ENCODE data around the gene VOPP1.
A peak's percentile ranks its signal among the peaks of the same experiment; 100 is the strongest.

The VOPP1 gene

GRCh38 chr7:55575733-55576132 is 3.4 kb upstream of the VOPP1 start:
- no peak for DNase-seq (ENCODE audit: low read depth, low spot score)
- peaks cover 6% of the 10 kb centered on the region for H3K4me1 ChIP-seq (ENCODE audit: insufficient read depth, insufficient read length)
- TF ChIP-seq YY1 (IDR thresholded peaks at IDR 0.05; ENCODE audit: insufficient read depth, insufficient read length), result no peak
- TF ChIP-seq ZNF274 (IDR thresholded peaks at IDR 0.05; ENCODE audit: low read depth, low read length), result no peak
- no peak for TF ChIP-seq SUZ12 (IDR thresholded peaks at IDR 0.05; ENCODE audit: extremely low read depth, insufficient read depth, insufficient read length)
- no peaks in the 10 kb centered on the region for H3K9me3 ChIP-seq (ENCODE audit: insufficient read depth, low read length)
- peaks cover 20% of the 10 kb centered on the region for H3K27me3 ChIP-seq (ENCODE audit: insufficient read depth, insufficient read length)
- no peak overlapping the region for H3K9ac ChIP-seq (ENCODE audit: insufficient read length, low read depth)
- H3K4me3 ChIP-seq (ENCODE audit: insufficient read length, low read depth), result no peak overlapping the region
- no peaks in the 10 kb centered on the region for H3K36me3 ChIP-seq (ENCODE audit: insufficient read depth, insufficient read length, low read length)

DNA sequence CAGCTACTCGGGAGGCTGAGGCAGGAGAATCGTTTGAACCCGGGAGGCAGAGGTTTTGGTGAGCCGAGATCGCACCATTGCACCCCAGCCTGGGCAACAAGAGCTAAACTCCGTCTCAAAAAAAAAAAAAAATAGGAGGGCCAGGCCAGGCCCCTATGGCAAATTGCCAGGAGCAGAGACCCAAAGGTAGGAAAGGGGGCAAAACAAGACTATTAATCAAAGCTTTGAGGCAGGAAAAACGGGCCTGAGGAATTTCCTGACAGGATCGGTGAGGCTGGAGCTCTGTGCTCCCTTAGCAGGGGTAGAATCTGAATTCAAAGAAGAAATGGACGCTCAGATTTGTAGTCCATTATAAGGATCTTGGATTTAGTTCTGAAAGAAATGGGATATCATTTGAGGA is 2.8 kb upstream of the VOPP1 start:
- H3K4me3 ChIP-seq (ENCODE audit: insufficient read length, low read depth), result no peak overlapping the region
- H3K27me3 ChIP-seq (ENCODE audit: insufficient read depth, insufficient read length), result peaks cover 20% of the 10 kb centered on the region
- H3K9me3 ChIP-seq (ENCODE audit: insufficient read depth, low read length), result no peaks in the 10 kb centered on the region
- DNase-seq (ENCODE audit: low read depth, low spot score), result no peak
- no peaks in the 10 kb centered on the region for H3K36me3 ChIP-seq (ENCODE audit: insufficient read depth, insufficient read length, low read length)
- H3K4me1 ChIP-seq (ENCODE audit: insufficient read depth, insufficient read length), result peaks cover 6% of the 10 kb centered on the region
- TF ChIP-seq SUZ12 (IDR thresholded peaks at IDR 0.05; ENCODE audit: extremely low read depth, insufficient read depth, insufficient read length) (no peak), ZNF274 (IDR thresholded peaks at IDR 0.05; ENCODE audit: low read depth, low read length) (no peak), YY1 (IDR thresholded peaks at IDR 0.05; ENCODE audit: insufficient read depth, insufficient read length) (no peak)
- H3K9ac ChIP-seq (ENCODE audit: insufficient read length, low read depth), result no peak overlapping the region

DNA sequence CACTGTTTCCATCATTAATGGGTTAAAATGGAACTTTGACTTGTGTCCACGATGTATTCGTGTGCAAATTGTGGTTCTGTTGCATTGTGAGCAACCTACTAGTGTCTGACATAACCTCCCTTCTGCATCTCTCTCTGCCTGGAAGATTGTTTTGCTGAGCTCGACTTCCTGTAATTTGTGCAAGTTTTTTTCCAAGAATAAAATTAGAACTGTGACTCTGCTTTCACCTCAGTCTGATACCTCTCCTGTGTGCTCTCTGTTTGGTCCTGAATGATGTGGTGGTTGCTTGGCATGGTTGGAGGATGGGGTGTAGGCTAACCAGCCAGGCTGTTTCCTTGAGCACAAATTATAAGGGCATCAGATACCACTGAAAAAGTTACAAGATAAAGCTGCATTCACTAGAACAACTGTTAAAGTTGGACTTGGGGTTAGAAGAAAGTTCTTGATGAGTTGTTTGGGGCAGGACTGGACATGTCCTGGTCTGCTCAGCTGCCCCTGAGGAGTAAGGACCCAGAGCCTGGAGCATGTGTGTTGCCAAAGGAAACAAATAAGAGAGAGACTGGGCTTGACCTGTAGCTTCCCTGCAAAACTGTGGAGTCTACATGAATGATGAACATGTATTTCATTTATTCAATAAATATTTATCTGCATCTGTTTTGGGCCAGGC is 1.9 kb upstream of the VOPP1 start:
- Histone ChIP-seq H3K4me3 (ENCODE audit: insufficient read length, low read depth) (no peak overlapping the region), H3K4me1 (ENCODE audit: insufficient read depth, insufficient read length) (peaks cover 9% of the 10 kb centered on the region), H3K9ac (ENCODE audit: insufficient read length, low read depth) (no peak overlapping the region), H3K27me3 (ENCODE audit: insufficient read depth, insufficient read length) (peaks cover 20% of the 10 kb centered on the region), H3K9me3 (ENCODE audit: insufficient read depth, low read length) (no peaks in the 10 kb centered on the region), H3K36me3 (ENCODE audit: insufficient read depth, insufficient read length, low read length) (peaks cover 5% of the 10 kb centered on the region)
- TF ChIP-seq ZNF274 (IDR thresholded peaks at IDR 0.05; ENCODE audit: low read depth, low read length), result no peak
- TF ChIP-seq YY1 (IDR thresholded peaks at IDR 0.05; ENCODE audit: insufficient read depth, insufficient read length), result no peak
- TF ChIP-seq SUZ12 (IDR thresholded peaks at IDR 0.05; ENCODE audit: extremely low read depth, insufficient read depth, insufficient read length), result no peak
- DNase-seq (ENCODE audit: low read depth, low spot score), result no peak

GRCh38 chr7:55573234-55573900 is 1.1 kb upstream of the VOPP1 start:
- H3K4me1 ChIP-seq (ENCODE audit: insufficient read depth, insufficient read length), result peaks cover 12% of the 10 kb centered on the region
- H3K9ac ChIP-seq (ENCODE audit: insufficient read length, low read depth), result peak overlapping the region; percentile 74
- no peaks in the 10 kb centered on the region for H3K9me3 ChIP-seq (ENCODE audit: insufficient read depth, low read length)
- peak overlapping the region; percentile 73 for H3K4me3 ChIP-seq (ENCODE audit: insufficient read length, low read depth)
- no peak for TF ChIP-seq YY1 (IDR thresholded peaks at IDR 0.05; ENCODE audit: insufficient read depth, insufficient read length)
- TF ChIP-seq ZNF274 (IDR thresholded peaks at IDR 0.05; ENCODE audit: low read depth, low read length), result no peak
- no peak for TF ChIP-seq SUZ12 (IDR thresholded peaks at IDR 0.05; ENCODE audit: extremely low read depth, insufficient read depth, insufficient read length)
- H3K27me3 ChIP-seq (ENCODE audit: insufficient read depth, insufficient read length), result peaks cover 20% of the 10 kb centered on the region
- H3K36me3 ChIP-seq (ENCODE audit: insufficient read depth, insufficient read length, low read length), result peaks cover 5% of the 10 kb centered on the region
- DNase-seq (ENCODE audit: low read depth, low spot score), result no peak

GRCh38 chr7:55571511-55572377 is 558 bp downstream of the VOPP1 start:
- Histone ChIP-seq H3K27me3 (ENCODE audit: insufficient read depth, insufficient read length) (peaks cover 20% of the 10 kb centered on the region), H3K9ac (ENCODE audit: insufficient read length, low read depth) (peak overlapping the region; percentile 93), H3K4me1 (ENCODE audit: insufficient read depth, insufficient read length) (peaks cover 12% of the 10 kb centered on the region), H3K36me3 (ENCODE audit: insufficient read depth, insufficient read length, low read length) (peaks cover 11% of the 10 kb centered on the region), H3K4me3 (ENCODE audit: insufficient read length, low read depth) (peak overlapping the region; percentile 76), H3K9me3 (ENCODE audit: insufficient read depth, low read length) (no peaks in the 10 kb centered on the region)
- TF ChIP-seq ZNF274 (IDR thresholded peaks at IDR 0.05; ENCODE audit: low read depth, low read length) (no peak), SUZ12 (IDR thresholded peaks at IDR 0.05; ENCODE audit: extremely low read depth, insufficient read depth, insufficient read length) (no peak), YY1 (IDR thresholded peaks at IDR 0.05; ENCODE audit: insufficient read depth, insufficient read length) (no peak)
- no peak for DNase-seq (ENCODE audit: low read depth, low spot score)

- no peak for DNase-seq (ENCODE audit: low read depth, low spot score)
- H3K4me3 ChIP-seq (ENCODE audit: insufficient read length, low read depth), result peak overlapping the region; percentile 76
- H3K4me1 ChIP-seq (ENCODE audit: insufficient read depth, insufficient read length), result peaks cover 12% of the 10 kb centered on the region
- H3K9ac ChIP-seq (ENCODE audit: insufficient read length, low read depth), result peak overlapping the region; percentile 93
- peaks cover 14% of the 10 kb centered on the region for H3K36me3 ChIP-seq (ENCODE audit: insufficient read depth, insufficient read length, low read length)
- TF ChIP-seq ZNF274 (IDR thresholded peaks at IDR 0.05; ENCODE audit: low read depth, low read length) (no peak), SUZ12 (IDR thresholded peaks at IDR 0.05; ENCODE audit: extremely low read depth, insufficient read depth, insufficient read length) (no peak), YY1 (IDR thresholded peaks at IDR 0.05; ENCODE audit: insufficient read depth, insufficient read length) (no peak)
- peaks cover 20% of the 10 kb centered on the region for H3K27me3 ChIP-seq (ENCODE audit: insufficient read depth, insufficient read length)
- no peaks in the 10 kb centered on the region for H3K9me3 ChIP-seq (ENCODE audit: insufficient read depth, low read length)
Measured at GRCh38 chr7:55570939-55571338, 1.4 kb downstream of the VOPP1 start.

Measured in NT2/D1 (cell line).